GM10847 (cell line): ENCODE results near the gene TOP2A.
A peak's percentile ranks its signal among the peaks of the same experiment; 100 is the strongest.

Experiments used
- POLR2A ChIP-seq: IDR thresholded peaks from 2 replicates; pipeline ENCODE4 v1.6.1; 2011; ENCODE audit not compliant: insufficient read length; ENCODE audit errors: extremely low read depth

The TOP2A gene

DNA sequence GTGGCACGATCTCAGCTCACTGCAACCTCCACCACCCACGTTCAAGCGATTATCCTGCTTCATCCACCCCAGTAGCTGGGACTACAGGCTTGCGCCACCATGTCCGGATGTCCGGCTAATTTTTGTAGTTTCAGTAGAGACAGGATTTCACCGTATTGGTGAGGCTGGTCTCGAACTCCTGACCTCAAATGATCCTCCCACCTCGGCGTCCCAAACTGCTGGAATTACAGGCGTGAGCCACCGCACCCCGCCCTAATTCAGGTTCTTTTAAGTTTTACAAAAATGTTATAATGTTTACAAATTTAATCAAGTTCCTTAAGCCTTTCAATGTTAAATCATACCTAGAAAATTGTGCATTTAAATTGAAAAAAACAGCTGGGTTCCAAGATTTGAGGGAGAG lies 39.9 kb downstream of the TOP2A start:
- no peak for TF ChIP-seq POLR2A

- no peak for TF ChIP-seq POLR2A
These were observed 42.7 kb downstream of the TOP2A start for GRCh38 chr17:40374821-40375498.

- no peak for TF ChIP-seq POLR2A
These were observed 43.7 kb downstream of the TOP2A start for GRCh38 chr17:40373999-40374398.

GRCh38 chr17:40373324-40373723 lies 44.4 kb downstream of the TOP2A start:
- no peak for TF ChIP-seq POLR2A

DNA sequence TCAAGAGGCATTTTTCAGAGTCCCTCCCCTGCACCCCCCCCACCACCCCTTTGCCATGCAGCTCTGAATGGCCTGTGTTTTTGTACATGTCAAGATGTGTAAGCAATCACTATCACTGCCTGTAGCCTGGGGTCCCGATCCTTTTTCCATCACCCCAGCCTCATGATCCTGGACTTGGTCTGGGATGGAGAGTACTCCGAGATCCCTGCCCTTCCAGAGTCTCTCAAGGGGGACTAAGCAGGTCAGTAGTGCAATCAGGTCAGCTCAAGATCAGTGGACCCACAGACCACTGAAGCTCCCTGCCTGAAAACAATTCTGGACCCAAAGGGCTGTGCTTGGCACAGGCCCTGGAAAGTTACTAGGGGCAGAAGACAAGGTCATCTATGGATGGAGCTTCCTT lies 45.7 kb downstream of the TOP2A start:
- TF ChIP-seq POLR2A, result no peak

DNA sequence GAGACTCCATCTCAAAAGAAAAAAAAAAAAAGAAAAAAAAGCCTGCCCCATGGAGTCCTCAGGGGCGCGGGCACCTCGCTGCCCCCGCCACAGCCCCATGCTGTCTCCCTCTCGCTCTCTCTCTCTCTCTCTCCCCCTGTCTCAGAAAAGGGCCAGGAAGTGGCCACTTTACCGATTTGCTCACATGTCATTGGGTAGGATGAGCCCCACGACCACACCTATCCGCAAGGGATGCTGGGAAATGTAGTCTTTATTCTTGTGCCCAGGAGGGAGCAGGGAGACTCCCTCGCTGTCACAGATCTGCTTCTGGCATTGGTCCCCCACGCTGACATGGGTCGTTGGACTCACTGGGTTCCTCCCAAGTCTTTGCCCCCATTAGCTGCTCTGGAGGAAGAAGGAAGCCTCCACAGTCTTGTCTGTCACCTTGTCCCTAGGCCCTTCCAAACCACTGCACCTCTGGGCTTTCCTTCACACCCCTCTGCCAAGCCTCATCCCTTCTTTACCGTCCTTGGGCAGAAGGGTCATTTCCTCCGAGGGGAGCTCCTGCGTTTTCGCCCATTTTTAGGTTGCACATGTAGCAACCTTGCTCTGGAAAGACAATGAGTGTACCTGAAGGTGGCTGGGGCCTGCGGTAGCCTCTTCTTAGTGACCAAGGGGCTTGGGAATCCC lies 46.3 kb downstream of the TOP2A start:
- TF ChIP-seq POLR2A, result no peak

DNA sequence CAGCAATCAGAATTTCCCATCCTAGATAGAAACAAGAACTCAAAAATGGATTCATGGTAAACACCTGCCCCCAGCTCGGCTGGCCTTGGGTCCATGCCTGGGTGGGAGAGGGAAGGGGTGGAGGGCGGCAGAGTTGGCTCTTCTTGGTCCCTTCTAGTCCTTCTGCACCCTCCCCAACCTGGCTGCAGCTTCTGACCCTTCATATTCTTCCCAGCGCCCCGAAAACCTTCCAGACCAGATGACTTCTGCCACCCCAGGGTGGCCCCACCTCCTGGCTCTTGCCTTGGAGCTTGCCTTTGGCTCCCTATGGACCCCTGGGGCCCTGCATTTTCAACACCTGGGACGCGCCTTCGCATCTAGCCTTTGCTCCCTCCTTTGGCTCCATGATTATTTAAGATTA lies 47.8 kb downstream of the TOP2A start:
- TF ChIP-seq POLR2A, result no peak

GRCh38 chr17:40366861-40367518 lies 50.7 kb downstream of the TOP2A start:
- TF ChIP-seq POLR2A, result no peak

GRCh38 chr17:40366076-40366860 lies 51.4 kb downstream of the TOP2A start:
- no peak for TF ChIP-seq POLR2A

GRCh38 chr17:40364906-40365305 lies 52.8 kb downstream of the TOP2A start:
- no peak for TF ChIP-seq POLR2A

GRCh38 chr17:40364121-40364861 lies 53.4 kb downstream of the TOP2A start, which contains the start of gene GJD3:
TSS of gene GJD3 (minus strand) at chr17:40364737. CDS start at chr17:40363815, 922 bp downstream.
- TF ChIP-seq POLR2A, result no peak

DNA sequence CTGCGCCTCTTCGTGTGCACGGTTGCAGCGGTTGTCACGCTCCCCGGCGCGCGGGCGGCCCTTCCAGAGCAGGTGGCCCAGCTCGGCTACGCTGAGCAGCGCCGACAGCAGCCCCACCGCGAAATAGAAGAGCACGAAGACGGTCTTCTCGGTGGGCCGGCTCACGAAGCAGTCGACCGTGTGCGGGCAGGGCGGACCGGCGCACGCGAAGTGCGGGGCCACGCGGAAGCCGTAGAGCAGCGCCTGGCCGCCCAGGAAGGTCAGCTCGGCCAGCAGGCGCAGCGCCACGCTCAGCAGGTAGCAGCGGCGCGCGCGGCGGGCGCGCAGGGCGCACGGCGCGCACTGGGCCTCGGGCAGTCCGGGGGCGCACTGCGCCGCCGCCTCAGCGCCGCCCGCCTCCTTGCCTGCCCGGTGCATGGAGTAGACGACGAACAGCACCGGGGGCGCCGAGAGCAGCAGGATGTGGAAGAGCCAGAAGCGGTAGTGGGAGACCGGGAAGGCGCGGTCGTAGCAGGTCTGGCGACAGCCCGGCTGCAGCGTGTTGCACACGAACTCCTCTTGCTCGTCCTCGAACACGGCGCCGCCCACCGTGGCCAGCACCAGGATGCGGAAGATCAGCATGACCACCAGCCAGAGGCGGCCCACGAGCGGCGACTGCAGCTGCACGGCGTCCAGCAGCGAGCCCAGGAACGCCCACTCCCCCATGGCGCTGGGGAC lies 54.4 kb downstream of the TOP2A start:
- TF ChIP-seq POLR2A, result no peak

- TF ChIP-seq POLR2A, result peak; percentile 13
These were observed 55.0 kb downstream of the TOP2A start for GRCh38 chr17:40362696-40363110.
